ENCODE results near the gene CNDP1. TPM values are rescaled to one million over a fixed set of nuclear protein-coding genes. Genes with fewer than 3 reads are reported as not detected.
A peak's percentile ranks its signal among the peaks of the same experiment; 100 is the strongest.

The CNDP1 gene
- polyA plus RNA-seq, 3 donors from 2014 or later: not detected

- Mint-ChIP-seq H3K4me3 (peak overlapping the region; percentile 87 to 95 (median 95)), H3K36me3 (peaks cover 0 to 10% (median 0%) of the 10 kb centered on the region in 3 donors)
These were observed 64.2 kb downstream of the CNDP1 start for GRCh38 chr18:74598350-74599001.

GRCh38 chr18:74604361-74604760, 70.1 kb downstream of the CNDP1 start:
- no peak overlapping the region for H3K4me3 Mint-ChIP-seq
- H3K9me3 Mint-ChIP-seq: no peaks in the 10 kb centered on the region
- H3K36me3 Mint-ChIP-seq: peaks cover 0 to 7% (median 0%) of the 10 kb centered on the region in 3 donors
- no peak overlapping the region for H3K27ac Mint-ChIP-seq
- no peak for DNase-seq
- peaks cover 13 to 26% of the 10 kb centered on the region in 2 donors for H3K4me1 Mint-ChIP-seq
- no peaks in the 10 kb centered on the region for H3K27me3 Mint-ChIP-seq (ENCODE audit: low read depth in 3 of 3)

More at GRCh38 chr18:74598350-74599001, 64.2 kb downstream of the CNDP1 start:
- peak; percentile 72 to 76 (median 73) for DNase-seq
- H3K4me1 Mint-ChIP-seq: peaks cover 40 to 73% of the 10 kb centered on the region in 2 donors
- H3K27me3 Mint-ChIP-seq (ENCODE audit: low read depth in 3 of 3): peaks cover 14 to 22% (median 17%) of the 10 kb centered on the region in 3 donors
- no peaks in the 10 kb centered on the region for H3K9me3 Mint-ChIP-seq
- H3K27ac Mint-ChIP-seq: peak overlapping the region; percentile 94 to 99 (median 98)

GRCh38 chr18:74604774-74605173, 70.5 kb downstream of the CNDP1 start:
- Mint-ChIP-seq H3K4me1 (peaks cover 13 to 22% of the 10 kb centered on the region in 2 donors), H3K36me3 (peaks cover 0 to 7% (median 0%) of the 10 kb centered on the region in 3 donors), H3K4me3 (no peak overlapping the region), H3K9me3 (no peaks in the 10 kb centered on the region), H3K27me3 (ENCODE audit: low read depth in 3 of 3) (no peaks in the 10 kb centered on the region), H3K27ac (no peak overlapping the region)
- DNase-seq: no peak

DNA sequence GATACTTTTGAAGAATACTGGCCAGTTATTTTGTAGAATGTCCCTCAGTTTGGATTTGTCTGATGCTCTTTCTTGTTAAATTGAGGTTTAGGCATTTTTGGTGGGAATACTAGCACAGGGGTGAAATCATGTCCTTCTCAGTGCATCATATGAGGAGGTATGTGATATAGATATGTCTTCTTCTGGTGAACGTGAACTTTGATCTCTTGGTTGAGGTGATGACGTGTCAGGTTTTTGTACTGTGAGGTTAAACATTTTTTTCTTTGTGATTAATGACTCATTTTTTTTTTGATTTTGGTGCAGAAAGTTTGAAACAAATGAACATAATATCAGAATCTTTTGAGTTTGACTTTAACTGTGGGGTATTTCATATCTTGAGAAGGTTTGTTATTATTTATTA, 74.4 kb downstream of the CNDP1 start:
- no peak for DNase-seq
- H3K9me3 Mint-ChIP-seq: no peaks in the 10 kb centered on the region
- H3K4me1 Mint-ChIP-seq: peaks cover 7 to 10% of the 10 kb centered on the region in 2 donors
- H3K27ac Mint-ChIP-seq: peak overlapping the region in 1 of 6 donors; percentile 62
- H3K4me3 Mint-ChIP-seq: no peak overlapping the region
- H3K27me3 Mint-ChIP-seq (ENCODE audit: low read depth in 3 of 3): no peaks in the 10 kb centered on the region
- no peaks in the 10 kb centered on the region for H3K36me3 Mint-ChIP-seq

GRCh38 chr18:74609535-74609934, 75.2 kb downstream of the CNDP1 start:
- DNase-seq: no peak

GRCh38 chr18:74610051-74610615, 75.8 kb downstream of the CNDP1 start:
- H3K27me3 Mint-ChIP-seq (ENCODE audit: low read depth in 3 of 3): no peaks in the 10 kb centered on the region
- no peaks in the 10 kb centered on the region for H3K9me3 Mint-ChIP-seq
- H3K36me3 Mint-ChIP-seq: no peaks in the 10 kb centered on the region
- DNase-seq: no peak
- H3K4me1 Mint-ChIP-seq: peaks cover 7 to 9% of the 10 kb centered on the region in 2 donors
- no peak overlapping the region for H3K4me3 Mint-ChIP-seq
- no peak overlapping the region for H3K27ac Mint-ChIP-seq

More at GRCh38 chr18:74609535-74609934, 75.2 kb downstream of the CNDP1 start:
- Mint-ChIP-seq H3K4me1 (peaks cover 7 to 9% of the 10 kb centered on the region in 2 donors), H3K27ac (no peak overlapping the region), H3K9me3 (no peaks in the 10 kb centered on the region), H3K27me3 (ENCODE audit: low read depth in 3 of 3) (no peaks in the 10 kb centered on the region), H3K36me3 (no peaks in the 10 kb centered on the region), H3K4me3 (no peak overlapping the region)

- H3K4me1 Mint-ChIP-seq: peaks cover 7 to 9% of the 10 kb centered on the region in 2 donors
- DNase-seq: no peak
- H3K9me3 Mint-ChIP-seq: no peaks in the 10 kb centered on the region
- H3K4me3 Mint-ChIP-seq: no peak overlapping the region
- no peaks in the 10 kb centered on the region for H3K36me3 Mint-ChIP-seq
- no peak overlapping the region for H3K27ac Mint-ChIP-seq
- no peaks in the 10 kb centered on the region for H3K27me3 Mint-ChIP-seq (ENCODE audit: low read depth in 3 of 3)
These were observed 76.6 kb downstream of the CNDP1 start for GRCh38 chr18:74610860-74611259.

GRCh38 chr18:74611765-74612164, 77.5 kb downstream of the CNDP1 start:
- H3K4me1 Mint-ChIP-seq: peaks cover 7 to 9% of the 10 kb centered on the region in 2 donors
- DNase-seq: no peak
- H3K9me3 Mint-ChIP-seq: no peaks in the 10 kb centered on the region
- H3K27me3 Mint-ChIP-seq (ENCODE audit: low read depth in 3 of 3): no peaks in the 10 kb centered on the region
- no peak overlapping the region for H3K27ac Mint-ChIP-seq
- H3K4me3 Mint-ChIP-seq: no peak overlapping the region
- no peaks in the 10 kb centered on the region for H3K36me3 Mint-ChIP-seq

- Mint-ChIP-seq H3K36me3 (no peaks in the 10 kb centered on the region), H3K4me1 (peaks cover 7 to 9% of the 10 kb centered on the region in 2 donors), H3K9me3 (no peaks in the 10 kb centered on the region), H3K27me3 (ENCODE audit: low read depth in 3 of 3) (no peaks in the 10 kb centered on the region), H3K27ac (no peak overlapping the region), H3K4me3 (no peak overlapping the region)
- no peak for DNase-seq
These were observed 79.1 kb downstream of the CNDP1 start for GRCh38 chr18:74613381-74613780.

GRCh38 chr18:74616494-74616893, 82.2 kb downstream of the CNDP1 start:
- Mint-ChIP-seq H3K36me3 (no peaks in the 10 kb centered on the region), H3K4me1 (peaks cover 0 to 6% of the 10 kb centered on the region in 2 donors), H3K27me3 (ENCODE audit: low read depth in 3 of 3) (no peaks in the 10 kb centered on the region), H3K4me3 (no peak overlapping the region), H3K27ac (no peak overlapping the region), H3K9me3 (no peaks in the 10 kb centered on the region)
- DNase-seq: no peak

DNA sequence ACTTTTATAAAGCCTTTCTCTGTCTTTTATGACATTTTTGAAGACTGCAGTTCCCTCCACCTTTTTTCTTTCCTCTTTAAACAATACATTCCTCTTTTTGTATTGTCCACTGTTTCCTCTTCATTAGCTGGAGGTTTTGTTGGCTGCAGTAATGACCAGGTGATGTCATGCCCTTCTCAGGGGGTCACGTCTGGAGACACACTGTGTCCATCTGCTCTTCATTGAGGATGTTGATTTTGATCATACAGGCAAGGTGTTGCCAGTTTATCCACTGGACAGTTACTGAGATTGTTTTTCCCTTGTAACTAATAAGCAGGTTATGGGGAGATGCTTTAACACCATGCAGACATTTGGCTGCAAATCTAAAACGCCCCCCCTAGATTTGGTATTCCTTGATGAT, 83.2 kb downstream of the CNDP1 start:
- Mint-ChIP-seq H3K9me3 (no peaks in the 10 kb centered on the region), H3K36me3 (no peaks in the 10 kb centered on the region), H3K4me3 (no peak overlapping the region), H3K27me3 (ENCODE audit: low read depth in 3 of 3) (no peaks in the 10 kb centered on the region), H3K4me1 (peaks cover 0 to 6% of the 10 kb centered on the region in 2 donors), H3K27ac (no peak overlapping the region)
- DNase-seq: no peak

GRCh38 chr18:74622072-74622471, 87.8 kb downstream of the CNDP1 start:
- no peaks in the 10 kb centered on the region for H3K27me3 Mint-ChIP-seq (ENCODE audit: low read depth in 3 of 3)
- H3K27ac Mint-ChIP-seq: no peak overlapping the region
- DNase-seq: no peak
- no peaks in the 10 kb centered on the region for H3K9me3 Mint-ChIP-seq
- peaks cover 0 to 9% of the 10 kb centered on the region in 2 donors for H3K4me1 Mint-ChIP-seq
- no peak overlapping the region for H3K4me3 Mint-ChIP-seq
- H3K36me3 Mint-ChIP-seq: no peaks in the 10 kb centered on the region

DNA sequence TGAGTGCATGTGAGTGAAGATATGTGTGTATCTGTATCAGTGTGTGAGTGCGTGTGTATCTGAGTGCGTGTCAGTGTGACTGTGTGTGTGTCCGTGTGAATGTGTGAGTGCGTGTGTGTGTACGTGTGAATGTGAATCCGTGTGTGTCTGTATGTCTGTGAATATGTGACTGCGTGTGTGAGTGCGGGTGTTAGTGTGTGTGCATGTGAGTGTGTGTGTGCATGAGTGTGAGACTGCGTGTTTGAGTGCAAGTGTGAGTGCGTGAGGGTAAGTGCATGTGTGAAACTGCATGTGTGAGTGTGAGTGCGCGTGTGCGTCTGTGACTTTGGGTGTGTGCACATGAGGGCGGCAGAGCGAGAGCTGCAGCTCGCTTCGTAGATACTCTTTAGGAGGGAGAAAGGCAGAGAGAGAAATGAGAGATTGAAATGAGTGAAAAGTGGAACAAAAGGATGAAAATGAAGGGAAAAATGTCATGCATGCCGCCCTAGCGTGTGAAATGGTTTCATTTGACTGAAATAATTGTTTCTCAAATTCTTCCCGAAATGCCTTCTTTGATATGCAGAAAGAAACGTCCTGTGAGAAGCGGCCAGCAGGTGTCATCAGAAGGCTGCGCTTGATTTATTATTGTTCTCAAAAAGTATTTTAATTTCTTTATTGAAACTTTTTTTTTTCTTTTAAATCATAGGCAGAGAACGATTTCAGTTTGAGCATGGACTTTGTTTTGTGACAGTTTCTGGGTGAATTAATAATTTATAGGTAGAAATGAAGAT, 88.9 kb downstream of the CNDP1 start:
- no peaks in the 10 kb centered on the region for H3K27me3 Mint-ChIP-seq (ENCODE audit: low read depth in 3 of 3)
- H3K4me3 Mint-ChIP-seq: no peak overlapping the region
- H3K36me3 Mint-ChIP-seq: no peaks in the 10 kb centered on the region
- DNase-seq: no peak
- H3K4me1 Mint-ChIP-seq: peaks cover 0 to 11% of the 10 kb centered on the region in 2 donors
- H3K27ac Mint-ChIP-seq: no peak overlapping the region
- H3K9me3 Mint-ChIP-seq: no peaks in the 10 kb centered on the region

GRCh38 chr18:74624466-74624865, 90.2 kb downstream of the CNDP1 start:
- no peaks in the 10 kb centered on the region for H3K27me3 Mint-ChIP-seq (ENCODE audit: low read depth in 3 of 3)

More at GRCh38 chr18:74624466-74624865, 90.2 kb downstream of the CNDP1 start:
- Mint-ChIP-seq H3K27ac (no peak overlapping the region), H3K4me3 (no peak overlapping the region), H3K9me3 (no peaks in the 10 kb centered on the region), H3K4me1 (peaks cover 0 to 11% of the 10 kb centered on the region in 2 donors), H3K36me3 (no peaks in the 10 kb centered on the region)
- DNase-seq: no peak

All from immature natural killer cell (primary cell).